H54 (cell line): ENCODE measurements around the gene AP1S2.
A peak's percentile ranks its signal among the peaks of the same experiment; 100 is the strongest.
"Not testable (repeated sequence)": the region's sequence is repeated elsewhere in the genome, so short reads cannot be mapped to it uniquely, and the experiment has no call there.

Experiments used
- DNase-seq: peaks from one replicate; pipeline ENCODE4 v3.0.0; 2011; ENCODE audit warnings: low spot score, mixed read lengths; ENCODE audit not compliant: insufficient read length
- FAIRE-seq: peaks from 3 replicates; lab custom pipeline; 2011; peaks lifted over from hg19 to GRCh38; lab: Jason Lieb, UNC
- POLR2A ChIP-seq: IDR thresholded peaks from 2 replicates; pipeline ENCODE4 v1.6.1; 2011; ENCODE audit warnings: low read depth, mild to moderate bottlenecking, low read length

AP1S2 gene

DNA sequence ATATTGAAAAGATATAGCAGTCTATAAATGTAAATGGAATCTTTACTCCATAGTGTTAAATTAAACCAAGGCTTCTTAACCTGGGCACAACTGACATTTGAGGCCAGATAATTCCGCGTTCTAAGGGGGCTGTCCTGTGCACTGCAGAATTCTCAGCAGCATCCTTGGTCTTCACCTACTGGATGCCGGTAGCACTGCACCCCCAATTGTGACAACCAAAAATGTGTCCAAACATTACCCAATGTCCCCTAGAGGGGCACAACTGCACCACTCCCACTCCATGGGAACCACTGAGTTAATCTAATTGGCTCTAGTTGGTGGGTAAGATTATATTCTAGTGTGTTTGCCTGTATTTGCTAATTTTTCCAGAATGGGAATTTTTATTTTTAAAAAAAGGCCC, 16.6 kb downstream of the AP1S2 start:
- TF ChIP-seq POLR2A = no peak
- no peak for FAIRE-seq
- DNase-seq = no peak

DNA sequence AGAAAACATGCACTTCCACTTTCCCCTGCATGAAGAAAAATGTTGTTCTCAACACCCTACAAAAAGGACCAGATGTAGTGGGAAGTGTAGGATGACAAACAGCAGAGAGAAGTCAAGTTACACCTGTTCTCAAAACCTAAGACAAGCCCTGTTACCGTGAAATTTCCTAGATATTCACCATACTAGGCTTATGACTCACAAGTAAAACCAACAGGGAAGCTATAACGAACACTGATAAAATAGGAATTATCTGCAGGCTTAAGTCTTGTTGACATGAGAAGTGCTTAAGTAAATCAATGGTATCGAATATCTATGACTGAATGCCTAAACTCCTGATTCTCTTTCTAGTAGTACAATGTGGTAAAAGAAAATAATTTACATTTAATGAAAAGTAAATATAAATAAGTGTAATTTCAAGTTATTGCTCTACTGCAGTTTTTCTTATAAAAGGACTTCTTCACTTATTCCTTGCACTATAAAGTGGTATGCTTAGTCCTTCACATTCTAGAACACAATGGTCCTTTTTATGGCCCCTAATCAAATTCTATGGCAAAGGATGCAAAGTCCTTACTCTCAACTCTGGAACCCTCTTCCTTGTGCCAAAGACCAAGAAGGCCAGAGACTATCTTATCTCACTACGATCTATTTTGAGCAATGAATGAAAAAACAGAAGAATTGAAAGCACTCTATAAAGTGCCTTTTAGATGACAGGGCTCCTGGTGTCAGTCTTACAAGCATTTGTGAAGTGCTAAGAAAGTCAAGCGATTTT, 19.6 kb downstream of the AP1S2 start:
- DNase-seq (no peak), FAIRE-seq (no peak)
- no peak for TF ChIP-seq POLR2A

DNA sequence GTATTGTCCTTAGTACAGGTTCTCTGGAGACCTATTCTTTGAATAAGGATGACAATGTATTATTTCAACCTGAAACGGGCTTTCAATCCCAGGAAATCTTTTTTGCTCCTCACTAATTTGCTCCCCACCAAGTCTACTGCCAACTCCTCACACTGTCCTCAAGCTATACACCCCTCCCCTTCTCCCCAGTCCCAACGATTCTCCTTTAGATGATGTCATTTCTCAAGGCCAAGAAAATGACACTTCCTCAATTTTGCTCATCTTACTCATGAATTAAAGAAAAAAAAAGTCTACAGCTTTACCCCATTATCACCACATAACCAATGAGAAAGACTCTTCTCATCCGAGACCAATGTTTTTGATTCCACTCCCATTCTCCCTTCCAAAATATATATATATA, 20.6 kb downstream of the AP1S2 start:
- no peak for TF ChIP-seq POLR2A
- FAIRE-seq (no peak), DNase-seq (no peak)

DNA sequence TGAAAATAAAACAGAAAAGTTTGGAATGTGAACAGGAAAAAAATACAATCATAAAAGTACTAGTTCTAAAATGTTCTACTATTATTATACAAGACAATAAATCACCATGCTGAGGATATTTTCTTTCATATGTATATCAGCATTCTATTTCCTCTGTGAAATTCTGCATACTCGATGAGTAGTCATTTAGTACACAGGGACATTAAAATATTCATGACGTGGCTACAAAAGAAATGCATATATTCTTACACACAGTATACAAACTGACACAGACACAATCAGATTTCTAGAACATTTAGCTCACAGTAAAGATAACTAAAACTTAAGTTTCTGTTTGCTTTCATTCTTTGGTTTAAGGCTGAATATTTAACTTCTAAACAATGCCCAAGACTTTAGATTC, 23.3 kb downstream of the AP1S2 start:
- peak; percentile 93 for FAIRE-seq
- not testable (repeated sequence) for DNase-seq

DNA sequence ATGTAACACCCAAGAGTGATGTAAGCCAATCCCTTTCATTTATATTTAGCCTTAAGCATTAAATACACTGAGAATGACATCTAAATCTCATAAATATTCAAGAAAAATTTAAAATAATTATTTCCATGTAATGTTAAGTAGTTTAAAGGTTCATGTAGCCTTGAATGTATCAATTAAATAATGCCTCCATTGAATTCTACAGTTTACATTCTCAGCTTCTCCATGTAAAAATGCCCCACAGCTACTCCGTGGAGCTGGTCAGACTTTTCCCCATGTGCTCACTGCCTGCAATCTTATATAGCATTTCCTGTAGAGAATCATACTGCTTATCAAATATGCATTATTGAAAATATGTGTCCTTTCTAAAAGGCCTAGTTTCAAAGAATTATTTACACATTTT, 25.4 kb downstream of the AP1S2 start:
- no peak for FAIRE-seq
- TF ChIP-seq POLR2A = no peak

DNA sequence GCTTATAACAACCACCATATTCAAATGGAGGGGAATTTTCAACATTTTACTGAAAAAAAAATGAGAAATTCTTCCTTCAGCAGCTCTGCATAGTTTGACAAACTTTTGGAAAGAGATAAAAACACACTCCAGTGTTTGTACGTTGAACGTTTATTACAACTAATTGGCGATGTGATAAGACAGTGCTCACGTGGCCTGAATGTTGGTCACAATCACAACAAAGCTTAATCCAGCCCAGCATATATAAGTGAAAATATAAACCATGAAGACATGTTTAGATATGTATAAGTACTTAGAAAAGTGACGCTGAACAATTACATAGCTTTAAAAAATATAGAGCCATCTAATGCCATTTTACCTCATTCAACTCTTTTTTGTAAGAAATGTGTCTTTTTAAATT, 28.7 kb downstream of the AP1S2 start:
- no peak for TF ChIP-seq POLR2A
- no peak for DNase-seq
- no peak for FAIRE-seq

More for the DNA sequence above, 25.4 kb downstream of the AP1S2 start:
- no peak for DNase-seq

DNA sequence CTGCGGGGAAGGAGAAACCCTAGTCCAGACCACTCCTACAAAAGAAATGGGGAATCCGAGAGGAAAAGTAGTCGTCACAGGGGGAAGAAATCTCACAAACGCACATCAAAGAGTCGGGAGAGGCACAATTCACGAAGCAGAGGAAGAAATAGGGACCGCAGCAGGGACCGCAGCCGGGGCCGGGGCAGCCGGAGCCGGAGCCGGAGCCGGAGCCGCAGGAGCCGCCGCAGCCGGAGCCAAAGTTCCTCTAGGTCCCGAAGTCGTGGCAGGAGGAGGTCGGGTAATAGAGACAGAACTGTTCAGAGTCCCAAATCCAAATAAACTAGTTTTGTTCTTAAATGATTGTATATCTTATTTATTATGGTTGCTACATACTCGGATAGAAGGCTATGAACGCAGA, 31.7 kb downstream of the AP1S2 start:
- DNase-seq = no peak

DNA sequence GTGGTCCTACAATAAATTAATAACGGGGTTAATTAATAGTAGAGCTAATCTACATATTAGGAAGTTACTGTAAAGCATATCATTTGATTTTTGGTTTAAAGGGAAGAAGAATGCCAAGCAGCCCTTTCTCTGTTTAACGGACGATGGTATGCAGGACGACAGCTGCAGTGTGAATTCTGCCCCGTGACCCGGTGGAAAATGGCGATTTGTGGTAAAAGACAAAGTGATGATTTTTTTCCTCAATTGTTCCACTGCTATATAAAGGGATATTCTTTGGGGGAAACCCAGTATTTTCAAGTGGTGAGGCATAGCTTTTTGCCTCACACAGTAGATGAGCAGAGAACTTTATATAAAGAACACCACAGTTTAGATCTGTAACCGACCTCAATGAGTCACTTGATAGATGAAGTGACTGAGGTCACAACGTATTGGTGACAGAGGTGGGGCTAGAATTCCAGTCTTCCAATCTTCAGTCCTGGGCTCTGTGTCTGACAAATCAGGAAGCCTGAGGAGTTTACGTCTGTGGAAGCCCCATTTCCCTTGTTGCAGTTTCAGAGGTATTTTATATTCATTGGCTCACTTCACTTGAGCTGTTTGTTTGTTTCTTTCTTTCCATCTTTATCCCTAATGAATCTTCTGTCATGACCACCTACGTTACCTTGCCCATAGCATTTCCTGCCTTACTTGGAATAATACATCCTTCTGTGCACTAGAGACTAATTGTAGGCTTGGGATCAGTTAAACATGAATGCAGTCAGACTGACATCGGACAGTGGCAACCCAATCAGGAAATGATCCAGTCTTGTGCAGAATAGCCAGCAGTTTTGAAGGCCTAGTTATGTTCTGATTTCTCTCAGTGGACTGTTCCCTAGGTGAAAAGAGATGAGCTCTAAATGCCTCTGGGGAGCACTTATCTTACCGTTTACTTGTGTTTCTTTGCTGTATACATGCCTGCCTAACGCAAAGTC, 34.2 kb downstream of the AP1S2 start:
- no peak for TF ChIP-seq POLR2A
- DNase-seq (no peak), FAIRE-seq (no peak)

More for the DNA sequence above, 31.7 kb downstream of the AP1S2 start:
- TF ChIP-seq POLR2A = no peak
- FAIRE-seq = no peak

DNA sequence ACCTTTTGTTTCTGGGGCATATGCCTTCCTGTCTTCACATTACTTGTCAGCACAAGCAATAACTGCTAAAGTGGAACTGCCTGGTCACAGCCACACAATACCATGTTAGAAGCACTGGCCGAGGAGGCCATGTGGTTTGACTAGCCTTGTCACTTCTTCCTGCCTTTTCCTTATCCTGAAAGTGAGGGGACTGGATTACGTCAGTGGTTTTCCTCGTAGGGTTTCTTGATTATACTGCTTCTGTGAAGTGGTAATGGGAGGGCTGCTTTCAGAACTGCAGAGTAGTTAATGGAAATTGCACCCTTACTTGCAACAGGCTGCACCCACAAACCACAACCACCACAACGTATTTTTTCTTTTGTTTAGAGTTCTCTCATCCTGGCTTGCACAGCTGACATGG, 37.7 kb downstream of the AP1S2 start:
- FAIRE-seq (no peak), DNase-seq (no peak)
- no peak for TF ChIP-seq POLR2A

DNA sequence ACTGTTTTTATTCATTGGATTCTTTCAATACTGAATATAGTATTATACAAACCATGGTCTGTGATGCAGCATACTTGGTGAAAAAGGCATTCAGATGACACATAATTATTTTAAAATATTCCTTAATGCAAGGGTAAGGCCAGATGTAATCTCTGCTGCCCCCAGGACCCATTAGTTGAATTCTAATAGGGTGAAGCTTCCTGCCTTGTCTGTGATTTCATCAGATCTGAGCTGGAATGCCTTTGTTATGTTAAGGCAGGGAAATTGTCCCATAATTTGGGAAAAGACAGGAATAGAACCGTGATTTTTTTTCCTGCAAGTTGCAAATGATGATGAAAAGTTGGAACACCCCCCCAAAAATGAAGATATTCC, 38.2 kb downstream of the AP1S2 start:
- FAIRE-seq (no peak), DNase-seq (no peak)
- no peak for TF ChIP-seq POLR2A

DNA sequence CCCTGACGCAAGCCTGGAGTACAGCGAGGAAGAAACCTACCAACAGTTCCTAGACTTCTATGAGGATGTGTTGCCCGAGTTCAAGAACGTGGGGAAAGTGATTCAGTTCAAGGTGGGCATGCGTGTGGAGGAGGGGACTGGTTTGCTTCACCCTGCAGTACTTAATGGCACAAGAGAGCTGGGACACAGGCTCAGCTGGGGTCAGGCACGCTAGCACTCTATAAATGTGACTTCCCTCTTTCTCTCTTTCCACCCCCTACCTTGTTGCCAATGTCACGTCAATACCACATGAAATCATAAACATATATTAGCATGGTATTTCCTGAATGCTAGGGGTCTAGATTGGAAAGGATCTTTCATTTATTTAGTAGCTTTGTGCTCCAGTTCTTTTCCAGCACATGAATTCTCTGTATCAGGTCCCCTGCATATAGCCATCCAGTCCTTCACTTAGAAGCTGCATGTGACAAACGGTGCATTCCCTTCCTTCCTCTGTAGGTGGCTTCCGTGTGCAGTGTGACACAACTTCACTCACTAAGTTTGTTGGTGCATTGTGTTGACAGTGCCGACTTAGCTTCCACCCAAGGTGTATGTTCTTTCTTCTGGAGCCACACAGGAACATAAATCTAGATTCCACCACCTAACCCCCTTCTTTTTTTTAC, 38.7 kb downstream of the AP1S2 start:
- FAIRE-seq (no peak), DNase-seq (no peak)
- TF ChIP-seq POLR2A = no peak

DNA sequence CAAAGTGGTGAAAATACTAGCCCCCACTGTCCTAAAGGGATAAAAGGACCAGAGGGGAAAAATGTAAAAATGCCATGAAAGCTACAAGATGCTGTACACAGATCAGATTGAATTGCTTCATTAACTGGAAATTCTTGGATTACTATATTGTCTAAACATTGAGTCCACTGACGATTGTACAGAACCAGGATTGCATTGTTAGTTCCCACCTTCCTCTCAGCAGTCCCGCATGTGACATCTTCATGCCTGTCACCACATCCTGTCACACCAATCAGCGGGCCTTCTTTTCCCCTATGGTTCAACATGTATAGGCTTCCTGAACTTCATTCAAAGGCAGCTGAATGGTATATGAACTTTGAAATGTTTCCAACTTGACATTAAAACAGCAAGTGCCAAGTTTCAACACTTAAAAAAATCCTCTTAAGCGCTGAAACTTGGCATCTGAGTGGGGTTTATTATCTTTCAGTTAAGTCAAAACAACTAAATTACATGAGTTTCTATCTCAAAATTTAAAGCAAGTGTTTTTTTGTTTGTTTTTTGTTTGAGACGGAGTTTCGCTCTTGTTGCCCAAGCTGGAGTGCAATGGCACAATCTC, 39.7 kb downstream of the AP1S2 start:
- FAIRE-seq (no peak), DNase-seq (no peak)
- TF ChIP-seq POLR2A = no peak

DNA sequence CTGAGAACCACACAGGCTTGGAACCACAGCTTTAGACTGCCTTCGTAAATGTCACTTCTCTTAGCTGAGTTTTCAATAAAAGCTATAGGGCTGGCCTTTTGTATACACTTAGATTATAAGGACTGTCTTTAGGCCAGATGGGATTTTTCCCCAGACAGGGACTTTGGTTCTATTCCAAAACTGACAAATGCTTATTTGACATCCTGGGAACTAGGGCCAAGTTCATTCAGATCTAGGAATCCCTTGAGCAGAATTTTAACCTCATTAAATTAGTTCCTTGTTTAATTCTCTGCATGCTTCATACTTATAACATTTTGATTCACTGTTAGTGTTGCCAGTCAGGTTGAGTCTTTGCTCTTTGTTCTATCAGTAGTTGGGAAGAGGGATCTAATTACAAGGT, 41.2 kb downstream of the AP1S2 start:
- FAIRE-seq = no peak

More for the DNA sequence above, 41.2 kb downstream of the AP1S2 start:
- TF ChIP-seq POLR2A = no peak
- no peak for DNase-seq
